ENCODE measurements around the gene CA9. TPM values are rescaled to one million over a fixed set of nuclear protein-coding genes. Genes with fewer than 3 reads are reported as not detected.

CA9 gene
- total RNA-seq, 1 experiment from 2014 or later: 73.8 TPM

DNA sequence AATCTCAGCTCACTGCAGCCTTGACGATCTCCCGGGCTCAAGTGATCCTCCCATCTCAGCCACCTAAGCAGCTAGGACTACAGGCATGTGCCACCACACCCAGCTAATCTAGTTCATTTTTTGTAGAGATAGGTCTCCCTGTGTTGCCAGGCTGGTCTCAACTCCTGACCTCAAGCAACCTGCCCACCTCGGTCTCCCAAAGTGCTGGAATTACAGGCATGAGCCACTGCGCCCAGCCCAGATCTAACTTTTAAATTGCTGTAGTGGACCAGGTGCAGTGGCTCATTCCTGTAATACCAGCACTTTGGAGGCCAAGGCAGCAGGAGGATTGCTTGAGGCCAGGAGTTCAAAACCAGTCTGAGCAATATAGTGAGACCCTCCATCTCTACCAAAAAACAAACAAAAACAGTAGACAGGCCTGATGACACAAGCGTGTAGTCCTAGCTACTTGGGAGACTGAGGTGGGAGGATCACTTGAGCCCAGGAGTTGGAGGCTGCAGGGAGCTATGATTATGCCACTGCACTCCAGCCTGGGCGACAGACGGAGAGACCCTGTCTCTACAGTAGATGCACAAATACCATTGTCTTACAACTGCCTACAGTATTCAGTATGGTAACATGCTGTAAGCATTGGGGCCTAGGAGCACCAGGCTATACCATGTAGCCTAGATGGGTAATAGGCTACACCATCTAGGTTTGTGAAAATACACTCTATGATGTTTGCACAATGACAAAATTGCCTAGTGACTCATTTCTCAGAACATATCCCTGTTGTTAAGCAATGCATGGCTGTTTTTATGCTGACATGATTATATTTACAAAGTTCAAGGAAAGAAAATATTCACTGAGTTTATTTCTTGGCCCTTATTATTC, 21.5 kb upstream of the CA9 start:
- DNase-seq (ENCODE audit: low read depth): no peak

DNA sequence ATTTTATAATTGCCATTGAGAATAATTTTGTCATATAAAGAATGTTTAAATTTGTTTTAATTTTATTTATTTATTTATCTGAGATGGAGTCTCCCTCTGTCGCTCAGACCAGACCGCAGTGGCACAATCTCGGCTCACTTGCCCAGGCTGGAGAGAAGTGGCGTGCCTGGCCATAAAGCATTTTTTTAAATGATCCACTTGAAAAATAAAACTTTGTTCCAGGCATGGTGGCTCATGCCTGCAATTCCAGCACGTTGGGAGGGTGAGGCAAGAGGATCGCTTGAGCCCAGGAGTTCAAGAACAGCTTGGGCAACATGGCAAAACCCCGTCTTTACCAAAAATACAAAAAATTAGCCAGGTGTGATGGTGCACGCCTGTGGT, 20.9 kb upstream of the CA9 start:
- no peak for DNase-seq (ENCODE audit: low read depth)

DNA sequence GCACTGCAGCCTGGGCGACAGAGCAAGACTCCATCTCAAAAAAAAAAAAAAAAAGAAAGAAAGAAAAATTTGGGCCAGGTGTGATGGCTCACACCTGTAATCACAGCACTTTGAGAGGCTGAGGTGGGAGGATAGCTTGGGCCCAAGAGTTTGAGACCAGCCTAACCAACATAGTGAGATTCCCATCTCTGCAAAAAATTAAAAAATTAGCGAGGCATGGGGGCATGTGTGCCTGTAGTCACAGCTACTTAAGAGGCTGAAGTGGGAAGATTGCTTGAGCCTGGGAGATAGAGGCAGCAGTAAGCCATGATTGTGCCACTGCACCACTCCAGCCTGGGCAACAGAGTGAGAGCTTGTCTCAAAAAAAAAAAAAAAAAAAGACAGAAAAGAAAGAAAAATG, 20.1 kb upstream of the CA9 start:
- no peak for DNase-seq (ENCODE audit: low read depth)

DNA sequence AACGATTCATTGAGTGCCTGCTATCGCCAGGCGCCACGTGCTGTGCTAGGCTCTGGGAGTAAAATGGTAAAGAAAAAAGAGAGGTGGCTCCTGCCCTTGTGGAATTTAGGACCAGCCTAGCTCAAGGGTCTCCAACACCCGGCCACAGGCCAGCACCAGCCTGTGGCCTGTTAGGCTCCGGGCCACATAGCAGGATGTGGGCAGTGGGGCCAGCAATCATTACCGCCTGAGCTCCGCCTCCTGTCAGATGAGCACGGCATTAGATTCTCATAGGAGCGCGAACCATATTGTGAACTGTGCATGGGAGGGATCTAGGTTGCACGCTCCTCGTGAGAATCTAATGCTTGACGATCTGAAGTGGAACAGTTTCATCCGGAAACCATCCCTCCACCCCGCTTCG, 17.4 kb upstream of the CA9 start:
- peak; percentile 47 for DNase-seq (ENCODE audit: low read depth)

DNA sequence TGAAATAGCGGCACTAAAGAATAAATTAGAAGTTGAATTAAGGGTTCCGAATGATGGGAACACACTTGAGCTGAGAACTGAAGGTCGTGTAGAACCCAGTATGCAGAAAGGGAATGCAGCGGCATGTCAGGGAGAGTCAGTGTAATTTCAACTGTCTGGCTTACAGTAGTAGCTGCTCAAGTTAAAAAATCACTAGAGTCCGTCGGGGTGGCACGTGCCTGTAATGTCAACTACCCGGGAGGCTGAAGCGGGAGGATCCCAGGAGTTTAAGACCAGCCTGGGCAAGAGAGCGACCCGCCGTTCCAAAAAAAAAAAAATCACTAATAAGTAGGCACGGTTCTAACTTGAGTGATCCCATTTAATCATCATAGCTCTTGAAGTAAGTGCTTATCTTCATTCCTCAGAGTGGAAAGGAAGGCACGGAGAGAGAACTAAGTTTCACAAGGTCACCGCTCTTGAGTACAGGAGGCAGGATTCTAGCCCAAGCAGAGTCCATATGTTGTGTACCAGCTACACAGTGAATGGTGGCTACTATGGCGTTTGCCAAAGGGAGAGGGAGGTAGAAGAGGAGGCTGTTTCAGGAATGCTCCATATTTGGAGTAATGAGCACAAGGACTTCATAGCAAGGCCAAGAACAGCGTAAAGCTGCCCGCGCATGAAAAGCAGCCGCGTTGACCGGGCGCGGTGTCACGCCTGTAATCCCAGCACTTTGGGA, 16.7 kb upstream of the CA9 start:
- DNase-seq (ENCODE audit: low read depth): peak; percentile 55

DNA sequence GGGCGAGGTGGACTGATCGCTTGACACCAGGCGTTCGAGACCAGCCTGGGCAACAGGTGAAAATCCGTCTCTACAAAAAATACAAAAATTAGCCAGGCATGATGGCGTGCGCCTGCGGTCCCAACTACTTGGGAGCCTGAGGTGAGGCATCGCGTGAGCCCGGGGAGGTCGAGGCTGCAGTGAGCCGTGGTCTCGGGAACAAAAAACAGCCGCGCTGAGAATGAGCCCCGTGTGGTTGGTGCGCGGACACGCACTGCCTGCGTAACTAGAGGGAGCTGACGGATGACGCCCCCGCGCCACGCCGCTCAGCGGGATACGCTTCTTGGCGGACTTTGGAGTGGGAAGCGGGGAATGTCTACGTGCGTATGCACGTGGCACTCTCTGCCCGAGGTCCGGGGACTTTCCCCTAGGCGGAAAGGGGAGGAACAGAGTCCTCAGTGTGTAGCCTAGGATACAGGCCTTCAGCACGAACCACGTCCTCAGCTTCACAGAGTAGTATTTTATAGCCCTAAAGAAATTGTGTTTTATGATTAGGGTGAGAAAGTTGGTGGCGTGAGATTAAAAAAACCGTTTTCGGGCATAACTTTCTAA, 16.1 kb upstream of the CA9 start, which contains the start of gene RMRP:
TSS of gene RMRP (minus strand) at position 474 of the 591 bp plus-strand sequence.
- peak; percentile 99 for DNase-seq (ENCODE audit: low read depth)

DNA sequence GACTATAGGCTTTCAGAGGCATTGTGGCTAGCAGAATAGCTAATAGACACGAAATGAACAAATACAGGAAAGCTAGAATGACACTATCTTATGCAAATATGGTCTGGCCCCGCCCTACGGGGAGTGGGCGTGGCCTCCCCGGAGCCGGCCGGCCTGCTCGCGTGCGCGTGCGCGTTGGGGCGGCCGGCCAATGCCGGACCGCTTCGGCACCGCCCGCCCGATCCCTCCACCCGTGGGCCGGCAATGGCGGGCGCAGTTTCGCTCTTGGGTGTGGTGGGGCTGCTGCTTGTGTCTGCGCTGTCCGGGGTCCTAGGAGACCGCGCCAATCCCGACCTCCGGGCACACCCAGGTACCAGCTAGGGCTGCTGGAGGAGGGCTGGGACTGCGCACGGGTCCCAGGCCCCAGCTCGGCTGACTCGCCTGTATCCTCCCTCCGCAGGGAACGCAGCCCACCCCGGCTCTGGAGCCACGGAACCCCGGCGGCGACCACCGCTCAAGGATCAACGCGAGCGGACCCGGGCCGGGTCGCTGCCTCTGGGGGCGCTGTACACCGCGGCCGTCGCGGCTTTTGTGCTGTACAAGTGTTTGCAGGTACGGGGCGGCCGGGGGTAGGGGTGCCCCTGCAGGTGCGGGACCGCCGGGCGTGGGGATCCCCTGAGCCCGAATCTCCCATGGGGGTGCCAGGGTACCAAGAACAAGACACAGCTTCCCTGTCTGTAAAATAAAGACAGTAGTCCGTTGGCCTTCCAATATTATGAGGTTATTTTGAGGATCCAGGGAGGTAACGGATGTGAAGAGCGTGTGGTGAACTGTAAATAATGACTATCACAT, 15.4 kb upstream of the CA9 start, which contains the start of gene CCDC107:
TSS of gene CCDC107 (plus strand) at position 156 of the 831 bp plus-strand sequence. CDS start at position 244, 88 bp downstream.
- peak; percentile 83 for DNase-seq (ENCODE audit: low read depth)

DNA sequence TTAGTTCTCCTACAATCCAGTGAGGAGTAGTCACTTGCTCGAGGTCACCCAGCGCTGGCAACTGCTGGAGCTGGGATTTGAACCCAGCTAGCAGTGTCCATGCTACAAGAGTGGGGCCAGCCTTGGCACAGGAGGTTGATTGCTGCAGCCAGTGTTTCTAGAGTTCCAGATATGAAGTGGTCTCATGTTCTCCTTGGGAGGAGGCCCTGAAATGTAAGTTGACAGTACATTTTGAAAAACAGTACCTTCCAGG, 14.8 kb upstream of the CA9 start:
- no peak for DNase-seq (ENCODE audit: low read depth)

DNA sequence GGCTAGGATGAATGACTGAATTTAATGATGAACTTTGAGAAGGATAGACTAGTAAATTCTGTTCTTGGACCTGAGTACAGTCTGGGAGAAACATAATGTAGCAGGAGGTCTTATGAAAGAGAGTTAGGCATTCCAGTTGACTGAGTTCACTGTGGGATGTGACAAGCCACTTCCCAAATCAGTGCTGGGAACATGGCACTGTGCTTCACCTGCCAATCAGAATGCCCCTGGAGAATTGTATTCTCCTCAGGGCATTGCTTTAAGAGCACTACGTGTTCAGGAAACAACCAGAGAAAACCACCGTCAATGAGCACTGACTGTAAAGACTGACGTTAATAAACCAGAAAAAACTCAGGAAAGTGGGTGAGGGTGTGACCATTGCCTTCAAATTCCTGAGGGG, 14.4 kb upstream of the CA9 start:
- DNase-seq (ENCODE audit: low read depth): peak; percentile 91

DNA sequence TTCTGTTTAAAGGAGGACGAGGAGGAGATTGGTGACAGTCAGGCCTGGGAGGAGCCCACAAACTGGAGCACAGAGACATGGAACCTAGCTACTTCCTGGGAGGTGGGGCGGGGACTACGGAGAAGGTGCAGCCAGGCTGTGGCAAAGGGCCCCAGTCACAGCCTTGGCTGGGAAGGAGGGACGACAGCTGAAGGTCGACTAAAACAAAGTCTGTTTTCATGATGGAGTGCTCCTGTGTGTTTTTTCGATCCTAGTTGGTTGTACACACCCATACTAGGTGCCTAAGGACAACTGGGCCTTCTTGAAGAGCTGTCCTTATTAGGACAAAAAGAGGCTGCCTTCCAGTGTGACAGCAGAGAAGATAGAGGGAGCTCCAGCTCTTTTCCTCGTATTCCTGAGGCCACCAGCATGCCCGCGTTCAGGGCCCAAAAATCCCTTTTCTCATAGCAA, 12.7 kb upstream of the CA9 start:
- DNase-seq (ENCODE audit: low read depth): peak; percentile 59

DNA sequence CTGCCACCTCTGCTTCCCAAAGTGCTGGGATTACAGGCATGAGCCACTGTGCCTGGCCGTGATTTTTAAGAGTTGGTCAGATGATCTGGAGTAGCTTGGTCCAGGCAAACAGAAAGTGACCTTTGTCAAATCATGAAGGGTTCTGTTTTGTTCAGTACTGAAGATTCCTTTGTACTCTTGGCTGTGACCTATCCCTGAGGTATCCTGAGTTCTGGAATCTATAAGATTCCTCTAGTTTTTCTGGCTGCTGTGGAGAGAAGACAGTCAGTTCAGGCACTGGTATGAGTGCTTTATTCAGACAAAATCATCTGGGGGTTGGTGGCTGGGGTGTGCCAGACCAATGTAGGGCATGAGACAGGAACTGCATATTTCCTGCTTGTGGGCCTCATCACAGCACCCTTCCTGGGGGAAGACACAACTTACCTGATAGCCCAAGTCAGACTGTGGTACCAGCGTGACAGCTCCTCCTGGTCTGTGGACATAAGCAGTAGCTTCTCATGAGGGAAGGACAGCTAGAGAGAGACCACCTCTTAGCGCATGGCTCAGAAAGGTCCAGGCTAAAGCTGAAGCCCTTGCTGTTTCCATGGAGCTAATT, 11.9 kb upstream of the CA9 start:
- no peak for DNase-seq (ENCODE audit: low read depth)

DNA sequence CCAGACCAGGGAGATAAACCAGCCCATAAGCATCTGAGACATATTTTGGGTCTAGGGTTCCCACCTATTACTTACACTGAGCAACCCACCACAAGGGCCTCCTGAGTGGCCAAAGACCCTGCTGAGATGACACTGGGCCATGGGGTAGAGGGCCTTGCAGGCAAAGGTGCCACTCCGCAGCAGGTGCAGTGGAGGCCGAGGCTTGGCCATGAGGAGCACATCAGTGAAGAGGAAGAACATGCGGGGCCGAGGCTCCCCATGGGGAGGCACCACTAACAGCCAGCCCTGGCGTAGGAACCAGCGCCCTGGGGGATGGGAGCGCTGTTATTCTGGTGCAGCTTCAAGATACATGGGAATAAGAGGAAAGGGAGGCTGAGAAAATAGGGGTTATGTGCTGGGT, 11.3 kb upstream of the CA9 start:
- no peak for DNase-seq (ENCODE audit: low read depth)

DNA sequence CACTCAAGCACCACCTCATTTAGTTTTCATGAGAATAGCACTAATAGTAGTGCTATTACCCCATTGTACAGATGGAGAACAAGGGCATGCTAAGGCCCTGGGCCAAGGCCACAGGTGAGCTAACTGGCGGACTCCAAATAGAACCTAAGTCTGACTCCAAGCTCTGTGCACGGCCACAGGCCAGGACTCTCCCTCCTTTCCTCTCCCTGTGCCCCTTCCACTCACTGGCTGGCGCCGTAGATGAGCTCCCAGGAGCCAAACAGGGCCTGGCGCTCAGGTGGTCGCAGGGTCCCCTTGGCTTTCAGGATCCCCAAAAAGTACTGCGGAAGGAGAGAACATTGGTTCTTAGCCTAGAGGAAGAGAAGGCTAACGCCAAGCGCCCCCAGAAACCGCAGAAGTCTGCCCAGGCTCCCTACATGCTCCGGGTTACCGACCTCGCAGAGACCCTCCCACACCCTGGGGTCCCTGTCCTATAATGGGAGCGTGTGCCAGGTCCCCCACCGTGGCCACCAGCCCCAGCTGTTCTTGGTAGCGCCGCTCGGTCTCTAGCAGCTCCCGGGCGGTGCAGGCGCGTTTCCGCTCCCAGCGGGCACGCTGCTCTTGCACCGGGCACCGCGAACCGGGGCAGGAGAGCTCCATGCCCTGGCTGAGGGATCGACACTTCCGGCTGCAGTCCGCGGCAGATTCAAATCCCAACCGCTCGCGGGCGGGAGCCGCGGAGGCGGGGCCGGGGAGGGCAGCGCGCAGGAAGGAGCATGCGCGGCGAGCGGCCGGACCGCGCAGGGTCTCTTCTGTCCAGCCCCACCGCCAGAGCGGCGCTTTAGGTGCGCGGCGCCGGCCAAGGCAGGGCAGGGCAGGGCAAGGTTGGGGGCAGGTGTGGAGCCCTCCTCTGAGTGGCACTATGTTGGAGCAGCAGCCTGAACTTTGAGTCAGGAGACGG, 8.9 kb upstream of the CA9 start, which contains the start of gene ARHGEF39:
TSS of gene ARHGEF39 (minus strand) at position 665 of the 940 bp plus-strand sequence. CDS start at position 639, 26 bp downstream.
- peak; percentile 82 for DNase-seq (ENCODE audit: low read depth)

DNA sequence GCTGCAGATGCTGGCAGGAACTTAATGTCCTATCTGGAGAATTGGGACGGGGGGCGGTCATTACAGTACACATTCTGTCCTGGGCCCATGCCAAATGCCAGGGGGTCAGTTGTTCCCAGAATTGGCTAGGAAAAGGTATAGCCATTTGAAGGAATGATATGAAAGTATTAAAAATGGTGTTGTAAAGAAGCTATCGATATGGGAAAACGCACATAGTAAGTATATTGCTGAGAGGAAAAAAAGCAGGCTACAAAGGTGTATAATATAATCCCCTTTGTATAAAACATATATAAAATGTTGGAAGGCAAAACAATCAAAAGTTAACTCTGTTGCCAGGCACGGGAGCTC, 8.3 kb upstream of the CA9 start:
- no peak for DNase-seq (ENCODE audit: low read depth)

DNA sequence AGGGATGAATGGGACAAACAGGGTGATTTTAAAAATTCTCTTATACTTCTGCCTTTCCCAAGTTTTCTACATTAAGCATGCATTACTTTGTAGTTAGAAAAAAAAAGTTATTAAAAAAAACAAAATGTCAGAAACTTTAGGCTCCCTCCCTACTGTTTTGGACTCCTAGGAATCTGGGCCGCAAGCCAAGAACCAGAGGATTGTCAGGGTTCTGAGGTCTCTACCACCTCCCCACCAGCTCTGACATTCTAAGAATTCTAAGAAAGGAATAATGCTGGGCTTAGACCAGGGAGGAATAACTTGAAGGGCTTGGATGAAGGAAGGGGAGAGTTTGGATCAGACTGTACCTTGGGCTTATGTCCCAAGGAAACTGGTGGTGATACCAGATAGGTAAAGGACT, 7.7 kb upstream of the CA9 start:
- DNase-seq (ENCODE audit: low read depth): no peak

DNA sequence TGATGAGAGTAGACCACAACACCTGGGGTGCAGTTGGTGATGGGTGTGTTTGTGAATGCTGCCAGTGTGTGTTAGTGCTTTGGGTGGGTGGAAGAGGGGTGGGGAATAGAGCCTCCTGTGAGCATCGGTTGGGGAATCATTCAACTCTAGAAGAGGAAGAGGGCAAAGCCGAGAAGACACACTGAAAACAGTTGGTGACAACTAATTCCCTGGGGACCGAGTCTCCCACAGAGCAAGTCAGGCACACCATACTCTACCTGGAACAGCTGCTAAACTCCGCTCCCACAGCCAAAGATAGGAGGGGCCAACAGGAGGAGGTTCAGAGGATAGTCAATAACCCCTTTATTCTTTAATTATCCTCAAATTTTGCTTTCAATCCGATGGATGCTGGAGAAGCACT, 7.2 kb upstream of the CA9 start:
- no peak for DNase-seq (ENCODE audit: low read depth)

DNA sequence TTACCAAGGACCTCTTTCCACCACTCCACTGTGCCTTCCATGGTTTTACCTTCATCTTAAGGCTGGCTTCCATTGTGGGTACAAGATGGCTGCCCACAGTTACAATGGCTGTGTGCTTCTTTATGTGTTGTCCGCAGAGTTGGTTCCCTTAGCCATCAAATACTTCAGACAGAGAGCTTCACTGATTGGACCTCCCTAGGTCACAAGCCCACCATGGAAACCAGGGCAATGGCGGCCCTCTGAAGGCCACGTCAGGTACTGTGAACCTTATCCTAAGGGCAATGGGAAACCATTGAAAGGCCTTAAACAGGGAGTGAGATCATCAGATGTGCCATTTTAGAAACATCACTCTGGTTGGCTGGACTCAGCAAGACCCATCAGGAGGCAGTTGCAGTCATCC, 5.8 kb upstream of the CA9 start:
- no peak for DNase-seq (ENCODE audit: low read depth)

DNA sequence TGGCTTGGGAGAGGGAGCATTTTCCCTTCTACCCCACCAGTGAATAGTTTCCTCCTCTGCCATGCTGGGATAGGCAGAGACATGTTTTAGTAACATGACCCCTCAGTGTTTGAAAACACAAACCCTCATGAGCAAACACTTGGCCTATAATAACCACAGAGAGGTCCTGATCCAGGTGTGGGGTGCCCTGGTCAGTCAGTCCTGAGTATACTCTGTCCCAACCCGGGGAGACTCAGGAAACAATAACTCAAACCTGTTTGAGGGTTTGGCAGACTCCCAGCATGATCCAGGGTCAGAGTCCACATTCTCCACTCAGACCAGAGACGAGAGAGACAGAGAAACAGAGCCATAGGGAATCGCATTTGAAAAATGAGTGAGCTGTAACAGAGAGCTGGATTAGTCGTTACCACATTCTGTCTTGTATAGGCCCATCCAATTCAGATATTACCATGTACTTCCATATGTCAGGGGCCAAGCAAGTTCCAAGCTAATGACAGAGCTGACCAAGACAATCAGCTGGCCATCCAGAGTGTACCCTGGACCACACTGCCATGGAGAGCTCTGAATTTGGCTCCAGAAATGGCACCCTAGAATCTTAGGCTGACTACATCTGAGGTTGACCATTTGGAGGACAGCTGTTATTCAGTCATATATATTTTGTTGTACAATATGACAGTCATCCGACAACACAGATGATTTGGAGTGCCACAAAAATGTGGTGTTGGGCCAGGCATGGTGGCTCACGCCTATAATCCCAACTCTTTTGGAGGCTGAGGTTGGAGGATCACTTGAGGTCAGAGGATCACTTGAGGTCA, 4.2 kb upstream of the CA9 start:
- DNase-seq (ENCODE audit: low read depth): peak; percentile 74

DNA sequence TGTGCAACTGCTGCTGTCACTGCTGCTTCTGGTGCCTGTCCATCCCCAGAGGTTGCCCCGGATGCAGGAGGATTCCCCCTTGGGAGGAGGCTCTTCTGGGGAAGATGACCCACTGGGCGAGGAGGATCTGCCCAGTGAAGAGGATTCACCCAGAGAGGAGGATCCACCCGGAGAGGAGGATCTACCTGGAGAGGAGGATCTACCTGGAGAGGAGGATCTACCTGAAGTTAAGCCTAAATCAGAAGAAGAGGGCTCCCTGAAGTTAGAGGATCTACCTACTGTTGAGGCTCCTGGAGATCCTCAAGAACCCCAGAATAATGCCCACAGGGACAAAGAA, 265 bp downstream of the CA9 start:
- no peak for DNase-seq (ENCODE audit: low read depth)

DNA sequence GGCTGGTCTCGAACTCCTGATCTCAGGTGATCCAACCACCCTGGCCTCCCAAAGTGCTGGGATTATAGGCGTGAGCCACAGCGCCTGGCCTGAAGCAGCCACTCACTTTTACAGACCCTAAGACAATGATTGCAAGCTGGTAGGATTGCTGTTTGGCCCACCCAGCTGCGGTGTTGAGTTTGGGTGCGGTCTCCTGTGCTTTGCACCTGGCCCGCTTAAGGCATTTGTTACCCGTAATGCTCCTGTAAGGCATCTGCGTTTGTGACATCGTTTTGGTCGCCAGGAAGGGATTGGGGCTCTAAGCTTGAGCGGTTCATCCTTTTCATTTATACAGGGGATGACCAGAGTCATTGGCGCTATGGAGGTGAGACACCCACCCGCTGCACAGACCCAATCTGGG, 1.5 kb downstream of the CA9 start:
- no peak for DNase-seq (ENCODE audit: low read depth)
